Osteocyte (in vitro differentiated cells): Measurements from ENCODE around the gene GPC6. TPM values are rescaled to one million over a fixed set of nuclear protein-coding genes. Genes with fewer than 3 reads are reported as not detected.

Experiments
- DNase-seq: peaks from one replicate; pipeline ENCODE4 v3.0.0; 2021; ENCODE audit warnings: mixed read lengths; ENCODE audit not compliant: unreplicated experiment; ENCODE audit errors: extremely low spot score
- H3K27ac Mint-ChIP-seq: one replicate; pipeline ENCODE4 v1.8.0; 2021; ENCODE audit warnings: mild to moderate bottlenecking, mixed read lengths; ENCODE audit not compliant: unreplicated experiment
- H3K27me3 Mint-ChIP-seq: one replicate; pipeline ENCODE4 v1.8.0; 2021; ENCODE audit warnings: mixed read lengths; ENCODE audit not compliant: unreplicated experiment
- H3K36me3 Mint-ChIP-seq: one replicate; pipeline ENCODE4 v1.8.0; 2021; ENCODE audit warnings: mixed read lengths; ENCODE audit not compliant: unreplicated experiment
- H3K4me1 Mint-ChIP-seq: one replicate; pipeline ENCODE4 v1.8.0; 2021; ENCODE audit warnings: mixed read lengths; ENCODE audit not compliant: unreplicated experiment
- H3K4me3 Mint-ChIP-seq: one replicate; pipeline ENCODE4 v1.8.0; 2021; ENCODE audit warnings: mild to moderate bottlenecking, moderate library complexity, mixed read lengths; ENCODE audit not compliant: unreplicated experiment
- H3K9me3 Mint-ChIP-seq: one replicate; pipeline ENCODE4 v1.8.0; 2021; ENCODE audit warnings: mixed read lengths; ENCODE audit not compliant: unreplicated experiment
- CTCF ChIP-seq: fragments of 200-600 bp; sonication (generic); IDR thresholded peaks from 2 replicates; pipeline ENCODE4 v1.5.0; 2021; ENCODE audit warnings: antibody characterized with exemption, mild to moderate bottlenecking, moderate library complexity
- total RNA-seq: library from RNA; stranded (reverse); gene quantifications from 2 replicates; pipeline ENCODE4 v1.2.1, GENCODE V29; 2021

GPC6 gene
- total RNA-seq, 1 donor from 2014 or later: 125 TPM

- Mint-ChIP-seq H3K4me3 (no peak overlapping the region), H3K36me3 (peaks cover 3% of the 10 kb centered on the region), H3K27me3 (no peaks in the 10 kb centered on the region), H3K4me1 (peaks cover 14% of the 10 kb centered on the region), H3K9me3 (no peaks in the 10 kb centered on the region), H3K27ac (no peak overlapping the region)
- TF ChIP-seq CTCF: no peak
- no peak for DNase-seq
Measured at GRCh38 chr13:93462151-93462550, 235.5 kb downstream of the GPC6 start.

- no peak for DNase-seq
- Mint-ChIP-seq H3K27ac (no peak overlapping the region), H3K4me1 (peaks cover 14% of the 10 kb centered on the region), H3K4me3 (no peak overlapping the region), H3K36me3 (peaks cover 10% of the 10 kb centered on the region), H3K9me3 (peaks cover 10% of the 10 kb centered on the region), H3K27me3 (no peaks in the 10 kb centered on the region)
- no peak for TF ChIP-seq CTCF
Measured at GRCh38 chr13:93466502-93467036, 240.0 kb downstream of the GPC6 start.

GRCh38 chr13:93467175-93467574, 240.6 kb downstream of the GPC6 start:
- Mint-ChIP-seq H3K4me3 (no peak overlapping the region), H3K9me3 (peaks cover 10% of the 10 kb centered on the region), H3K27ac (no peak overlapping the region), H3K36me3 (peaks cover 10% of the 10 kb centered on the region), H3K27me3 (no peaks in the 10 kb centered on the region), H3K4me1 (peaks cover 16% of the 10 kb centered on the region)
- no peak for TF ChIP-seq CTCF
- no peak for DNase-seq

GRCh38 chr13:93468433-93468832, 241.8 kb downstream of the GPC6 start:
- Mint-ChIP-seq H3K9me3 (peaks cover 10% of the 10 kb centered on the region), H3K4me1 (peaks cover 12% of the 10 kb centered on the region), H3K27ac (no peak overlapping the region), H3K27me3 (no peaks in the 10 kb centered on the region), H3K36me3 (peaks cover 10% of the 10 kb centered on the region), H3K4me3 (no peak overlapping the region)
- no peak for DNase-seq
- TF ChIP-seq CTCF: no peak

- Mint-ChIP-seq H3K27ac (no peak overlapping the region), H3K4me1 (peaks cover 25% of the 10 kb centered on the region), H3K27me3 (no peaks in the 10 kb centered on the region), H3K36me3 (peaks cover 7% of the 10 kb centered on the region), H3K4me3 (no peak overlapping the region), H3K9me3 (peaks cover 10% of the 10 kb centered on the region)
- TF ChIP-seq CTCF: no peak
- no peak for DNase-seq
Measured at GRCh38 chr13:93472296-93472695, 245.7 kb downstream of the GPC6 start.
